HUDEP-2 (cell line): Measurements from ENCODE around the gene PLCB3.

ENCODE experiments used
- DNase-seq, 76 experiments: peaks; one replicate each; lab custom pipeline; 2025; ENCODE audit not compliant: unreplicated experiment in 76 of 76; lab: John Stamatoyannopoulos, UW

PLCB3 gene

GRCh38 chr11:64248578-64248977, 2.8 kb upstream of the PLCB3 start:
- peak in 2 of 76 experiments; percentile 16 to 21 for DNase-seq

DNA sequence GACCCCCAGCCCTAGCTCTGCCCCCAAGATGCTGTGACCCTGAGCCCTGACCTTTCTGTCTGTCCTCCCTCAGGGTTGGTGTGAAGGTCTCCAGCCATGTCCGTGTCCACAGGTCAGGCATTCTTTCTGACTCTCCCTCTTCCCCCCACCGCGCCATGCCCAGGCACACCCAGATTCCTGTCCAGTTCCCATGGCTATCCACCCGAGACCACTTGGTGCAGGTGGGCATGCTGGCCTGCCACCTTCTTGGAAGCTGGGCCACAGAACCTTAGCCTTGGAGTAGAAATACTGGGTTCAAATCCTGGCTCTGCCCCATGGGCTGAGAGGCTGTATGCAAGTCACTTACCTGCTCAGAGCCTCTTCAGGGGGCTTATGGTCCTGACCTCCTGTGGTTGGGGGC, 2.3 kb upstream of the PLCB3 start:
- no peak for DNase-seq

DNA sequence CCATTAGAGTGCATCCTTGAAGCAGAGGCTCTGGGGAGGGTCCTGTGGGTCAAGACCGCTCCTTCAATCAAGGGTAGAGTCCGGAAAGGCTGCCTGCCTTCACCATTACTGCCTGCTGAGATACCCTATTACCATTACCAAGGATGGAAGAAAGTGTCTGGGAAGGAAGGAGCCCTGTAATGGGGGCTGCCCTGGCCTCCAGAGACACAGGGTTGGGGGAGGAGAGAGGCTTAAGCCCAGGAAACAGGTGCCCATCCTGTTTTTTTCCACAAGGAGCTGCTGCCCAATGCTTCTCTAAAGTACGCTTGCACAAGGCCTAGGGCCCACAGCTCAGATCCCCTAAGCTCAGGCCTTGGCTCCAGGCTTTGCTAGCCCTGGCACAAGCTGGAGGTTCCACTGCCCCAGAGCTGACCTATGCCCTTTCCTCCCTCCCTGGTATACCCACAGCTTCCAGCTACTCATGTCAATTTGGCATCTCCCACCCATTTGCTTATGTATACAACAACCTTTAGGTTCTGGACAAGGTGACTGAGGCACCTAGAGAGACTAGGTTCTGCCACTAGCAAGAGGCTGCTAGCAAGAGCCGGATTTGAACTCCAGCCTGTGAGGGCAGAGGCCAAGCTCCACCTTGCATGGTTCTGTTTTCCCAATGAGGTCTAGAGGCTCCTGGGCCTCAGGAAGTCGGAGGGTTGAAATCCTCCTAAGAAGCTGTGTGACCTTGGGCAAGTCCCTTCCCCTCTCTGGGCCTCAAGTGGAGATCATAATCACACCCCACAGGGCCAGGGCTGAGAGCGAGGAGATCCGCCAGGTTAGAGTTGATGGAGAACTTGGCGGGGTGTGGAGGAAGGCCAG, 1.5 kb upstream of the PLCB3 start:
- peak in 9 of 76 experiments; percentile 10 to 35 (median 24) for DNase-seq

DNA sequence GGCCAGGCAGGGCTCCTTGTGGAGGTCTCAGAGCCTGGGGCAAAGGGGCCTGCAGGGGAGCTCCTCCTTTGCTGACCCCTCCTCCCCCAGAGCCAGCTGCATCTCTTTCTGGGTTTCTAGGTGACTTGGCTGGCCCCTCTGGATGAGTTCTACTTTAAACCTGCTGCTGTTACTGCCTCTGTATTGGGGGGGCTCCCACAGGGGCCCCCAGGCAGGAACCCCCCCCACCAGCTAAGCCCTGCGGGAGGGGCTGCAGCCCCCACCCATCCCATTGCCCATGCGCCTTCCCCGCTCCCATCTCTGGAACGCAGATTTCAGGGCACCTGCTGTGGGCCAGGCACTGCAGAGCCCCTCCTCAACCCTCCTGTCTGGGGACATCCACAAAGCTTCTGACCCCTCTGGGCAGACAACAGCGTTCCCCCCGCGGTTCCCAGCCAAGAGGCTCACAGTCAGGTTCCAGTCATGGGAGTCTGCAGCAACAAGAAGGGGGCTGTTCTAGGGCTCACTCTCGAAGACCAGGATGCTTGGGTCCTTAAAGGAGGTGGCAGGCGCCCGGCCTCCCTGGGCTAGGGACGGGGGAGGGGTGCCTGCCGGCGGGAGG, 815 bp upstream of the PLCB3 start:
- DNase-seq: peak in 4 of 76 experiments; percentile 19 to 64 (median 28)

DNA sequence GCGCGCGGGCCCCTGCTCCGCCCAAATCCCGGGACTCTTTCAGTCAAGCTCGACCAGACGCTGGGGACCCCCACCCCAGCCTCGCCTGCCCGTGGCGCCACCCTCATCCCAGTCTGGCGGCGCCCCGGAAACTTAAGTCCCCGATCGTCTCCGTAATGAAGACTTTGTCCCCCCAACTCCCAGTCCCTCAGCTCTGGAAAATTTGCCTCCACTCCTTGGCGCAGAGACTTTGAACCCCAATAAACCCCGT, 348 bp downstream of the PLCB3 start:
- no peak for DNase-seq

- DNase-seq: peak in 18 of 76 experiments; percentile 5 to 37 (median 25)
These were observed 908 bp downstream of the PLCB3 start for GRCh38 chr11:64252003-64252872.

GRCh38 chr11:64253043-64253442, 1.7 kb downstream of the PLCB3 start:
- DNase-seq: no peak

- peak in 61 of 76 experiments; percentile 19 to 79 (median 60) for DNase-seq
These were observed 2.2 kb downstream of the PLCB3 start for GRCh38 chr11:64253481-64253880.

GRCh38 chr11:64254326-64254725, 3.0 kb downstream of the PLCB3 start:
- DNase-seq: no peak

DNA sequence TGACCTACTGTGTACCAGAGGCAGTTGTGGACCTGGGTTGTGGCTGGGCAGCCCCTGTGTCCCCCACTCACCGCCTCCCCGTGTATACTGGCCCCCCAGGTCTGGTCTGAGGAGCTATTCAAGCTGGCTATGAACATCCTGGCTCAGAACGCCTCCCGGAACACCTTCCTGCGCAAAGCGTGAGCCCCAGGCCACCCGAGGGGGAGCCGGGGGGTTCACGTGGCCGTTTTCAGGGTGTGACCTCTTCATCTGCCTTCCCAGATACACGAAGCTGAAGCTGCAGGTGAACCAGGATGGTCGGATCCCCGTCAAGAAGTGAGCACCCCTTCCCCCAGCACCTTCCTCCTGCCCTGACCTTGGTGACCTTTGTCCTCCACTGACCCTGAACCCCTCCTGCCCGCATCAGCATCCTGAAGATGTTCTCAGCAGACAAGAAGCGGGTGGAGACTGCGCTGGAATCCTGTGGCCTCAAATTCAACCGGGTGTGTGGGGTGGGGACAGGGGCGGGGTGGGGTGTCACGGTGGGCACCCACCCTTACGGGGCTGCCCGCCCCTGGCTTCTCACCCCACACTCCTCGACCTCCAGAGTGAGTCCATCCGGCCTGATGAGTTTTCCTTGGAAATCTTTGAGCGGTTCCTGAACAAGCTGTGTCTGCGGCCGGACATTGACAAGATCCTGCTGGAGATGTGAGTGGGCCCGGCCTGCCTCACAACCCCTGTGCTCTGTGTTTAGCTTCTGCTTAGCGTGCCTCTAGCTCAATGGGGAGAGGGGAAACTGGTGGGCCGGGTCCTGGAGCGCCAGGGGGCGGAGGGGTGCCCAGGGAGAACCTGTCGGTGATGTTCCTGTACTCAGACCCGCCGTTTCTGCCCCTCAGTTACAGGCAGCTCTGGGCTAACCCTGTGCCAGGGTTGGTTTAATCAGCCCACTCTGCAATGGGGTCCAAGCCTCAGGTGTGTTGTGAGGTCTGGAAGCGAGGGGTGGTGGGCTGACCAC, 4.1 kb downstream of the PLCB3 start:
- DNase-seq: no peak

DNA sequence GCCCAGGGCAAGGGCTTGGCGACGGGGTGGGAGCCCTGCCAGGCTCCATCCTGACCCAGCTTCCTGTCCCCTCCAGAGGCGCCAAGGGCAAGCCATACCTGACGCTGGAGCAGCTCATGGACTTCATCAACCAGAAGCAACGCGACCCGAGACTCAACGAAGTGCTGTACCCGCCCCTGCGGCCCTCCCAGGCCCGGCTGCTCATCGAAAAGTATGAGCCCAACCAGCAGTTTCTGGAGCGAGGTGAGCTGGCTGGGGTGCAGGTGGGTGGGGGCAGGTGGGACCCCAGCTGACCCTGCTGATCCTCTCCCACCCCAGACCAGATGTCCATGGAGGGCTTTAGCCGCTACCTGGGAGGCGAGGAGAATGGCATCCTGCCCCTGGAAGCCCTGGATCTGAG, 5.0 kb downstream of the PLCB3 start:
- no peak for DNase-seq

DNA sequence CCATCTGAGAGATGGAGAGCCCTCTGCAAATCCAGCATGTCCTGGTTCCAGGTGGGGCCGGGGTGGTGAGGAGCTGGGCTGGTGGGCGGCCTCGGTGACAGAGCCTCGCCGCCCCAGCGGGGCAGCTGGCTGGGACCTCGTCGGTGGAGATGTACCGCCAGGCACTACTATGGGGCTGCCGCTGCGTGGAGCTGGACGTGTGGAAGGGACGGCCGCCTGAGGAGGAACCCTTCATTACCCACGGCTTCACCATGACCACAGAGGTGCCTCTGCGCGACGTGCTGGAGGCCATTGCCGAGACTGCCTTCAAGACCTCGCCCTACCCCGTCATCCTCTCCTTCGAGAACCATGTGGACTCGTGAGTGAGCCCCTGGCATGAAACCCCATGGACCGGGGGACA, 7.0 kb downstream of the PLCB3 start:
- DNase-seq: no peak

- DNase-seq: no peak
These were observed 7.7 kb downstream of the PLCB3 start for GRCh38 chr11:64258946-64259532.

- DNase-seq: no peak
These were observed 8.3 kb downstream of the PLCB3 start for GRCh38 chr11:64259533-64260067.

GRCh38 chr11:64260147-64260708, 8.9 kb downstream of the PLCB3 start:
- DNase-seq: no peak

DNA sequence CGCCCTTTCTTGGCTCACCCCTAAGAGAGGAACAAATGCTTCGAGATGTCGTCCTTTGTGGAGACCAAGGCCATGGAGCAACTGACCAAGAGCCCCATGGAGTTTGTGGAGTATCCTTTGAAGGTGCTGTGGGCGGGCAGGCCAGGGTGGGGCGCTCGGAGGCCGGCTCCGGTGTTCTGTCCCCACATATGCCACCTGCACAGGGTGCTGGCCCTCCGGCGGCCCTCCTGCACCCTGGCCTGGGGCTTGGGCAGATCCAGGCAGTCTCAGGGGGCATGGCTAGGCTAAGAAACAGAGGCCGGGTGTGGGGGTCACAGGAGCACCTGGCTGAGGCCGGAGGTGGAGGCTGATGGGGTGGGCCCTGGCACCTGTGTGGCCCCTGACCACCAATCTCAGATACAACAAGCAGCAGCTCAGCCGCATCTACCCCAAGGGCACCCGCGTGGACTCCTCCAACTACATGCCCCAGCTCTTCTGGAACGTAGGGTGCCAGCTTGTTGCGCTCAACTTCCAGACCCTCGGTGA, 10.3 kb downstream of the PLCB3 start:
- DNase-seq: no peak

GRCh38 chr11:64262271-64263002, 11.1 kb downstream of the PLCB3 start:
- no peak for DNase-seq
